GM10266 (cell line): ENCODE results near the gene TTC9C.
A peak's percentile ranks its signal among the peaks of the same experiment; 100 is the strongest.
"Not testable (repeated sequence)": the region's sequence is repeated elsewhere in the genome, so short reads cannot be mapped to it uniquely, and the experiment has no call there.

Source experiments
- DNase-seq: peaks from one replicate; pipeline ENCODE4 v3.0.0; 2012; ENCODE audit errors: extremely low spot score
- TF ChIP-seq, protein P1 (sequence below): IDR thresholded peaks from 2 replicates; pipeline ENCODE4 v1.5.1; 2012; ENCODE audit warnings: mild to moderate bottlenecking, low read depth; ENCODE audit not compliant: control insufficient read depth, insufficient read depth; ENCODE audit errors: missing control alignments

Gene TTC9C

DNA sequence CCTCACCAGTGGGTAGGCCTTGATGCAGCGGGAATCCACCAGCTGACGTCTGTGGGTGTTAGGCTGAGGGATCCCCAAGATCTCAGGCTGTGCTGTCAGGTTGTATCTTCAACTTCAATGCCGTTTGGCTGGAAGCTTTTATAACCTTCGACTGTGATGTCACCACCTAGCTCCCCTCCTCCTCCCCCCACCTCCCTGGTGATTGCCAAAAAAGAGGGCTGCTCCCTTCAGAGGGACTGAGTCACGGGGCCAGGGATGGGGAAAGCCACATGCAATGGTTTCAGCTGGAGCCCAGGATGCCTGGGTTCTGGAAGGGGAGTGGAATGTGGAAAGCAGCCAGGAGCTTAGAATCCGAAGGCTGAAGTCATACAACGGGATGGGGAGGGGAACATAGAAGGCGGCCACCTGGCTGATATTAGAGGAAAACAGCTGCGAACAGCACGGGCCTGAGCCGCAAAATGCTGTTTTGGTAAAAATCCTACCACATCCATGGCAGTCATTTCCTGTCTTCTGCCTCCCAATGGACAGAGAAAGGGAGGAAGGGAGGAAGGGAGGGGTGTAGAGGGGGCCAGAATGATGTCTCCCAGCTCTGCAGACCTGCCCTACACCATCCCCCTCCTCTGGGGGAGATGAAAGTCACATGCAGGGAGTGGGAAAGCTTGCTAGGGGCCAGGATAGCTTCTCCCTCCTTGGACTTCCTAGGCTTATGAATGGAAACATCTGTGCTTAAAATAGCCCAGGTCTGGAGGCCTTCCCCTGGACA lies 38.7 kb upstream of the TTC9C start, which contains the start of gene LRRN4CL:
Gene LRRN4CL, minus strand, starts transcription at position 110 of the 763 bp plus-strand sequence. CDS start 1,022 bp downstream, outside the sequence.
- TF ChIP-seq, protein P1, sequence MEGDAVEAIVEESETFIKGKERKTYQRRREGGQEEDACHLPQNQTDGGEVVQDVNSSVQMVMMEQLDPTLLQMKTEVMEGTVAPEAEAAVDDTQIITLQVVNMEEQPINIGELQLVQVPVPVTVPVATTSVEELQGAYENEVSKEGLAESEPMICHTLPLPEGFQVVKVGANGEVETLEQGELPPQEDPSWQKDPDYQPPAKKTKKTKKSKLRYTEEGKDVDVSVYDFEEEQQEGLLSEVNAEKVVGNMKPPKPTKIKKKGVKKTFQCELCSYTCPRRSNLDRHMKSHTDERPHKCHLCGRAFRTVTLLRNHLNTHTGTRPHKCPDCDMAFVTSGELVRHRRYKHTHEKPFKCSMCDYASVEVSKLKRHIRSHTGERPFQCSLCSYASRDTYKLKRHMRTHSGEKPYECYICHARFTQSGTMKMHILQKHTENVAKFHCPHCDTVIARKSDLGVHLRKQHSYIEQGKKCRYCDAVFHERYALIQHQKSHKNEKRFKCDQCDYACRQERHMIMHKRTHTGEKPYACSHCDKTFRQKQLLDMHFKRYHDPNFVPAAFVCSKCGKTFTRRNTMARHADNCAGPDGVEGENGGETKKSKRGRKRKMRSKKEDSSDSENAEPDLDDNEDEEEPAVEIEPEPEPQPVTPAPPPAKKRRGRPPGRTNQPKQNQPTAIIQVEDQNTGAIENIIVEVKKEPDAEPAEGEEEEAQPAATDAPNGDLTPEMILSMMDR = no peak
- no peak for DNase-seq

DNA sequence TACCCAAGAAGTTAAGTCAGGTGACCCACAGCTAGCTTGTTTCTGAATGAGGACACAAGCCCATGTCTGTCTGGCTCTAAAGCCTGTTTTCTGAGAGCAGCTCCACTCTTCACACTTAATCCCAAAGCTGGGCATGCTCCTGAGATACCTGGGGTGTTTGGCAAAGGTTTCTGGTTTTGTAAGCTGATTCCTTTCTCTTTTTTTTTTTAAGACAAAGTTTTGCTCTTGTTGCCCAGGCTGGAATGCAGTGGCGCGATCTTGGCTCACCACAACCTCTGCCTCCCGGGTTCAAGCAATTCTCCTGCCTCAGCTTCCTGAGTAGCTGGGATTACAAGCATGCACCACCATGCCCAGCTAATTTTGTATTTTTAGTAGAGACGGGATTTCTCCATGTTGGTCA lies 34.7 kb upstream of the TTC9C start:
- not testable (repeated sequence) for DNase-seq

DNA sequence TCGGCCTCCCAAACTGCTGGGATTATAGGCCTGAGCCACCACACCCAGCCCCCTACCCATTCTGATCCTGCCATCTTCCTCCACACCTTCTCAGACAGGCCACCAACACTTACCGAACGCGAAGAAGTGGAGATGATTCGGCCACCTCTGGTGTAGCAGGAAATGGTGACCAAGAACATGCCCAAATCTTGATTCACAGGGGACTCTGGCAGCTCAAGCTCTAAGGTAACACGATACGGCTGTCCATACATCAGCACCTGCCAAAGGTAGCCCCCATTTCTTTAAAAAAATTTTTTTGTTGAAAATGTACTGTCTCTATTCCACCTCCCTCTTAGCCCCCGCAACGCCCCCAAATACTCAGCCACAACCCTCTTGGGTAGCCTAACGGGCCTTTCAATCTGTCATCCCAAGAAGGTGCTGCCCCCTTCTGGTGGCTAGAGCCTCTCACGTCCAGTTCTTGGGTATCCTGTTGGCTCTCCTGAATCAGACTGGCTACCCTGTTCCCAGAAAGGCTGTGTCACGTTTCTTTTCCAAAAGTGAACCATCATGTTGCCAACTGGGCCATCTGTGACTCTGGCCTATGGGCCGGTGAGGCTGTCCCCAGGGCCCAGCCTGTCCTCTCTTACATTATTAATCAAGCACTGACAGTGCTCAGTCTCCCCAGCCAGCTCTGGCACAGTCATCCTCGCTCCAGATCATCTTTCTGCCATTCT lies 33.7 kb upstream of the TTC9C start:
- peak; percentile 81 for DNase-seq
- TF ChIP-seq, protein P1 = peak; percentile 78

DNA sequence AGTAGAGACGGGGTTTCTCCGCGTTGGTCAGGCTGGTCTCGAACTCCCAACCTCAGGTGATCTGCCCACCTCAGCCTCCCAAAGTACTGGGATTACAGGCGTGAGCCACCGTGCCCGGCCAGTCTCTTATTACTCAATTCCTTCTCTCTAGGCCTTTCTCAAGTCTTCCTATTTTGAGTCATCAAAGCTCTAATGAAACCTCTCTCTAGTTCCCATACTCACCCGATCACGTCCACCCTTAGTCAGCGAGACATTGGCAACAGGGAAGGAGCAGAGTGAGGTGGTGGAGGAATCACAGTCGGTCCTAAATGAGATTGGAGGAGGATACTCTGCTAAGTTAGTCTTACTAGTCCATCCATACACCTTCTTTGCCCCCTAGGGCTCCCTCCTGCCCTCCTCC lies 26.0 kb upstream of the TTC9C start:
- DNase-seq = no peak
- TF ChIP-seq, protein P1 = no peak

DNA sequence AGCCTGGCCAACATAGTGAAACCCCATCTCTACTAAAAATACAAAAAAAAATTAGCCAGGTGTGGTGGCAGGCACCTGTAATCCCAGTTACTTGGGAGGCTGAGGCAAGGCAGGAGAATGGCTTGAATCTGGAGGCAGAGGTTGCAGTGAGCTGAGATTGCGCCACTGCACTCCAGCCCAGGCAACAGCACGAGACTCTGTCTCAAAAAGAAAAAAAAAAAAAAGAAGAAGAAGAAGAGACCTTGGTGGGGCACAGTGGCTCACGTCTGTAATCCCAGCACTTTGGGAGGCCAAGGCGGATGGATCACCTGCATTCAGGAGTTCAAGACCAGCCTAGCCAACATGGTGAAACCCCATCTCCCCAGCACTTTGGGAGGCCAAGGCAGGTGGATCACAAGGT lies 24.4 kb upstream of the TTC9C start:
- not testable (repeated sequence) for DNase-seq

DNA sequence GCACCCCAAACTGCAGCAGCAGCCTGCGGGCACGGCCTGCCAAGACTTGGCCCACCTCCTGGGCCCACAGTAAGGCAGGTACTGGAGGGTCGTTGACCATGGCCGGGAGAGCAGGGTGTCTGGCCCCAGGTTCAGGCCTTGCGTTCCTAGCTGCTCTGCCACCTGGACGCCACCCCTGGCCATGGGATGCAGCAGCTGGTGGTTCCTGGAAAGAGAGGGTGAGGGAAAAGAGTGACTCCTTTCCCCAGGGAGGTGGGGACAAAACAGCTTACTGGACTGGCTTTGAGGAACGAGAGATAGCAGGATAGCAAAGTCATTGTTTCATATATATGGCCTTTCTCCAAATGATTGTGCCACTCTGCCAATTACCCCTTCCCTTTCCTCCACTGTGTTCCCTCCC lies 22.9 kb upstream of the TTC9C start:
- DNase-seq = no peak

DNA sequence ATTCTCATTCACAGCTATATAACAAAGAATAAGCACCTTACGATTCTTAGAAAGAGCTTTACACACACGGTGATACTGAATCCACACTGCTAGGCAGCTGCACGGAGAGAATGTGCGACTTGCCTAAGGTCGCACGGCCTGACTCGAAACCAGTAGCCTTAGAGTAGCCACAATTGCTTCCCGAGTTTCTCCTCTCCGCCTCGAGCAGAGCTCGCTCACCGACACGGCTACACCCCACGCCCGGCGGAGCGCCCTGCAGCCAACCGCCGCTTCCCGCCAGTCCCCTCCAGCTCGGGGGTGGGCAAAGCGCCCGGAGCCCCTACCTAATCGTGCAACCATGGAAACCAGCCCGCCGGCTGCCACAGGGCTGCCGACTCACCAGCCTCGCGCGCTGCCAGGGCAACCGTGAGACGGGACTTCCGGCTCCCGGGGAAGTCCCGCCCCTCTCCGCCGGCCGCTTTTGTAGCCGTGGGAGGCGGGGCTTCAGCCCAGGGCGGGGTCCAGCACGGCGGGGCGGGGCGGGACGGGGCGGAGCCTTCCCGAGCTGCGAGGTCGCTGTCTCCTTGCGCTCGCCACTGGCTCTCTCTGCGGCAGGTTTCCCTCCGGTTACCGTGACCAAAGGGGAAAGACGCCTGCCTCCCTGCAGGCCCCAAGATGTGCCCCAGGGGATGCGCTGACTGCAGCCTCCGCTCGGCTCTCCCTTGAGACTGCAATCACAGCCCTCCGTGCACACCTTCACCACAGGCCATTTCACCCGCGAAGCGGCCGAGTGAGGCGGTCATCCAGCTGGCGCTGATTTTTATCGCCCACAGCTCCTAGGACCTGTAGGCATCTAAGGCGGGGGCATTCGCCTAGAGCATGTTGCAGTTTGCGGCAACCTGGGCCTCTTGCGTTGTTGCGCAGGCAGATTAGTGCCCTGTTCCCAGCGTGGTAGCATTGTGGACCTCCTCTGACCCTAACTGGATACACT lies 22.1 kb upstream of the TTC9C start:
- peak; percentile 94 for DNase-seq
- TF ChIP-seq, protein P1 = no peak

More for the DNA sequence above, 22.9 kb upstream of the TTC9C start:
- TF ChIP-seq, protein P1 = no peak
